GM08714 (cell line): ENCODE results near the gene PLCH1.

Experiments used
- H3K4me3 ChIP-seq: fragments of 200-500 bp; sonication (Bioruptor generic); 2 replicates; pipeline ENCODE4 v1.5.1; 2014; ENCODE audit warnings: mild to moderate bottlenecking, low read length, inconsistent platforms
- ZNF274 ChIP-seq: IDR thresholded peaks from 2 replicates; pipeline ENCODE4 v1.6.1; 2012; ENCODE audit warnings: mild to moderate bottlenecking, low read depth, low read length

The PLCH1 gene

GRCh38 chr3:155369735-155370134 is 375.1 kb downstream of the PLCH1 start:
- TF ChIP-seq ZNF274 = no peak
- H3K4me3 ChIP-seq = no peak overlapping the region

- TF ChIP-seq ZNF274 = no peak
- H3K4me3 ChIP-seq = no peak overlapping the region
These were observed 375.6 kb downstream of the PLCH1 start for GRCh38 chr3:155369244-155369643.

- TF ChIP-seq ZNF274 = no peak
- no peak overlapping the region for H3K4me3 ChIP-seq
These were observed 376.1 kb downstream of the PLCH1 start for GRCh38 chr3:155368786-155369185.

DNA sequence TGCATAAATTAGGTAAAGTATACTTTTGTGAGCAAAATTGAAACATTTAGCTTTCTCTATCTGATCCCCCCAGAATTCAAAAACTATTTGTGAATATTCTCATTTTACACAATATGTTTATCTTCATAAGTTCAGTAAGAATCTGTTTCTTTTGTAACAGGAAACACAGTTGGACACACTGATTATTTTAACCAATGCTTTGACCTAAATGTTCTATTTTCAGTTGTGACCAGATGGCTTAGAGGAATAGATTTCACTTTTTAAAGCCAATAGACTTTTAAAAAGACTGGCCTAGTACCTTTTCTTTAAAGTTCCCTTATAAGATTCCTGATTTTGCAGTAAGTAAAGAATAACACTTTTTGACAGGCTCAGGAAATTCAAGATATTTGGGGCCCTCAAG is 377.4 kb downstream of the PLCH1 start:
- no peak for TF ChIP-seq ZNF274
- H3K4me3 ChIP-seq = no peak overlapping the region

- no peak for TF ChIP-seq ZNF274
These were observed 379.6 kb downstream of the PLCH1 start for GRCh38 chr3:155365178-155365783.

DNA sequence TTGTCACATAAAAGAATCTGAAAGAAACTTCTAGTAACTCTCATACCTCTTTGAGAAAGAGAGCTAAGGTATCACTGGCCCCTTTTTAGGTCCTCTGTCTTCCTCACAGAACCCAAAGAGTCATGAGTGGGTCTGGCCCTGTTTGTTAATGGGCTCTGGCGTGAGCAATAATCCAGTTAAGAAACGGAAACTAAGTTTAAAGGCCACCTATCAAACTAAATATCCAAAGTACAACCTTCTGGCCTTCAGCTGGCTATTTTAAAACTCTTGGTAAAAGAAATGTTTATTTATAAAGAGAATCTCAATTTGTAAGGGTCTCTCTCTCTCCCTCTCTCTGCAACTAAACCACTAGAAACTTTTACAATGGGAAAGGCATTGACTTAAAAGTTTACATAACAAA is 380.4 kb downstream of the PLCH1 start:
- H3K4me3 ChIP-seq = no peak overlapping the region
- TF ChIP-seq ZNF274 = no peak

More at GRCh38 chr3:155365178-155365783, 379.6 kb downstream of the PLCH1 start:
- no peak overlapping the region for H3K4me3 ChIP-seq

DNA sequence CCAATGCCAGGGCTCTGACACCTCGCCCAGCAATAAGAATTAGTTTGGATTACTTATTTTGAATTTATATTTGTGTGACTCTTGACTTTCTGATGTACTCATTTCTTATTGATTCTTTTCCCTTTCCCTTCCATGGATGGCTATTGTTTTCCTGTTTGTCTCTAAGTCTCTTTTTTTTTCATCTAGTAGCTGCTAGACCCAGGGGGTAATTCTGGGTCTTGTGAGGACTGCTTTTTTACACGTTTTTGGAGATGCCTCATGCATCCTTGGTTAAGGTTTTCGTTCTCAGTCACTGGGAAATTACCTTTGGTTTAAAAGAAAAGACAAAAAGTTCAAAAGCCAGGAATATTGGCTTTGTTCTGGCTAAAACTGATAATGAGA is 381.2 kb downstream of the PLCH1 start:
- no peak overlapping the region for H3K4me3 ChIP-seq

DNA sequence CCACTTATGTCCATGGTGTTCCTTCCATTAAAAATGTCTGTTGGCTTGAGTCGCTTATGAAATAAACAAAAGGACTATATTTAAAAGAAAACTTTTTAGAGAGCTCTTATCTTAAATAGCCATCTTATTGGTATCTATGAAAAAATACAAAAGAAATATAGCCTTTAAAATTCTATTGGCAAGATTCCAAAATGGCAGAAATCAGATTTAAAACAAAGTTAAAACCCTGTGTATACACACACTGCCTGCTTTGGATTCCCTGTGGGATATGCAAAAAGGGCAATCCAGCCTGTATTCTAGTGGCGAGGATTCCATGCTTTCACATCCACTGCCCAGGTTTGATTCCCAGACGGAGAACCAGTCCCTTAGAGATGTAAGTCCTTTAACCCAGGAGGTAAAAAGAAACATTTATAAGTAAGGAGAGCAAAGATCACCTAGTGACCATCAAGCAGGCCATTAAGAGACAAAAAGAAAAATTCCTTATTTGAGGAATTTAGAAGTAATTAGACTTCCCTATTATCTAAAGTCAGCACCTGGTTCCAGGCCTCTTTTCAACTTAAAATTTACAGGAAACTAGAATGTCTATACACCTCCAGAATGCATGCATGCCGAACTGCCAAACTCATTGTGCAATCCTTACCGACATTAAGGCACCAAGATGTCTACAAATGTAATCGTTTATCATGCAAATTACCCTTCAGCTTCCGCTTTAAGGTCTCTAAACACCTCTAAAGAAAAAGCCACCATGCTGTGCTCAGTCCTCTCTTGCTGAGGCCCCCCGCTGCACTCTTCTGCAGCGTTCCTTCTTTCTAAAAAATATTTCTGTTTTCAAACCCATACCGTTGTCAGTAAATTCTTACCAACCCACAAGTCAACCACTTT is 381.8 kb downstream of the PLCH1 start:
- no peak for TF ChIP-seq ZNF274
- no peak overlapping the region for H3K4me3 ChIP-seq

More for the DNA sequence above, 381.2 kb downstream of the PLCH1 start:
- TF ChIP-seq ZNF274 = no peak

DNA sequence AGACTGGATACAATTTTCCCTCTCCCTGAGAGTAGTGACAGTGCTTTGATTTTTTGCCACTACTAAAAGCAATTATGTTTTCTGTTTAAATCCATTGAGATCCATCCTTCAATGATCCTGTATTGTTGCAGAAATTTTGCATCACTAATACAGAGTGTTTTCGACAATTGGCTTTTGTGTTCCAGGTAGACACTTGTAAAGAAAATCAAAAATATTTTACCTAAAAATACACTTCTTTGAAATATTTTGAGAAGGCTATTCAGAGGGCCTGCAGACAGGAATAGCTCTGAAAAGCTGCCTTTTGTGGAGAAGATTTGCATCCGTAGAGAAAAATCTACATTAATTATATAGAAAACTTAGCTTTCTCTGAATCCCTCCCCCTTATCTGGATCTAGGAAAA is 384.6 kb downstream of the PLCH1 start:
- TF ChIP-seq ZNF274 = no peak
- H3K4me3 ChIP-seq = no peak overlapping the region

DNA sequence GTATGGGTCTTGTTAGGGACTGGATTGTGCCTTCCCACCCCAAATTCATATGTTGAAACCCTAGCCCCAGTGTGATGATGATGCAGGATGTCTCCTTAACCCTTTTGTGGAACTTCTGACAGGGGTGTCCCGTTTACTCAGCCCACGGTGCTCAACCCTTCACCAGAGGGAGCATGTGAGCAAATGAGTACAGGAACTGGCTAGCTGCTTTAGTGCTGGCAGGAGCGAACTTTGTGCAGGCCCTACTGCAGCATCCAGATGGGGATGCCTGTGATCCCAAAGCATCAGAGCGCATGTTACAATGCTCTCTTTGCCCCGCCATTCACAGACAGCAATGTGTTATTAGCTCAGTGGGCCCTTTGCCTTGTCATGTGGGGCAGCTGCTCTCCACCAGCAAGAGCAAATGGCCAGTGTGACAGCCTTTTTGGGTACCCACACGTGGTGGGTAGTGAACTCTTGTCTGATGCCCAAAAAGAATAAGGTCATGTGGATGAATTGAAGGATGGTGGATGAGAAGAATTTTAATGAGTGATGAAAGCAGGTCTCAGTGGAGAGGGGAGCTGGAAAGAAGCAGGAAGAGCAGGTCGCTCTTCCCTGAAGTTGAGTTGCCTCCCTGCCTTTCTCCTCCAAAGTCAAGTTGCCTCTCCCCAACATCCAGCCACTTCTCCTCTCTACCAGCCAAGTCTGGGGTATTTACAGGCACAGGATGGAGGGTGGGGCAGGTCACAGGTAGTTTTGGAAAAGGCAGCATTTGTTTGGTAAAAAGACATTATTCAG is 388.1 kb downstream of the PLCH1 start:
- H3K4me3 ChIP-seq = no peak overlapping the region
- no peak for TF ChIP-seq ZNF274

DNA sequence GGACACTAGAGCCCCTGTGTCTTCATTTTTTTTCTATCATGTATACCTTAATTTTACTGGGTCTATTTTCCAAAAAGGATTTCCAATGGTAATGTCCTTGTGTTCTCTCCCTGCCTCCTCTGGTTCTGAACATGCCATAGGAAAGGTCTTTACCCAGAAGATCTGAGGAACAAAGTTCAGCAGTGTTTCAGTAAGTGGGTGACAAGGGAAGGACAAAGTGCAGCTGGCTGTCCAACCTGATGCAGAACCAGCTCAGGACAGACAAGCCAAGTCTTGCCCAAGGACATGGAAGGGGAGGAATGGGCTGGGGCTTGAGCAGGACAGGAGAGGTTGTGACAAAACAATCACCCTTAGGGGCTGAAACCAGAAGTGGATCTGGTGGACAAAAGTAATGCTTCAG is 390.2 kb downstream of the PLCH1 start:
- no peak overlapping the region for H3K4me3 ChIP-seq
- TF ChIP-seq ZNF274 = no peak

DNA sequence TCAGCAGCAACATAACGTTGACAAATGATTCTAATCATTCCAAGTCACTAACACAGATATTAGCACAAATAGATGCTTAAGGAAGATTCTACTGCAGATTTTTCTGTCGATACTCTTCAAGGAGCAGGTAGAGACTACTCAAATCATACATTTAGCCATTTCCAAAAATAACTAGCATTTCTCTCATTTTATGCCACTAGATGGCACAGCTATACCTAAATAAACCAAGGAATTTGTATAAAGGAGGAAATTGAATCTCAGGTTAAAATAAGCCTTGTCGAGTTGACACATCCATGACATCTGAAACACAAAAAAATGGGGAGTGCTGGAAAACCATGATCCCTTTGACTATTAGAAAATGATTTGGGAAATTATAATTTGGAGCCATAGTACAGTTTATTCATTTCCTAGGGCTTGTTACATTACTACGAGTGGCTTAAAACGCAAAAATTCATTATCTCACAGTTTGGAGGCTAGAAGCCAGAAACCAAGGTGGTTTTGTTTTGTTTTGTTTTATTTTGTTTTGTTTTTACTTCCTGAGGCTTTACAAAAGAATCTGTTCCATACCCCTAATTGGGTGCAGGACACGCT is 391.9 kb downstream of the PLCH1 start:
- H3K4me3 ChIP-seq = no peak overlapping the region
- TF ChIP-seq ZNF274 = no peak

DNA sequence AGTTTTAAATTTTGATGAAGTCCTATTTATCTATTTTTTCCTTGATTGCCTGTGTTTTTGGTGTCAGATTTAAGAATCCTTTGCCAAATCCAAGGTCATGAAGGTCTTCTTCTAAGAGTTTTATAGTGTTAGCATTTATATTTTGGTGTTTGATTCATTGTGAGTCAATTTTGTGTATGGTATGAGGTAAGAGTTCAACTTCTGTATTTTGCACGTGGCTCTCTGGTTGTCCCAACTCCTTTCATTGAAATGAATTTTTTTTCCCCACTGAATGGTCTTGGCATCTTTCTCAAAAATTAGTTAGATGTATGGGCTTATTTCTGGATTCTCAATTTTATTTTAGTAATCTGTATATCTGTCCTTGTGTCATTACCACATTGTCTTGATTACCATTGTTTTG is 394.3 kb downstream of the PLCH1 start:
- H3K4me3 ChIP-seq = no peak overlapping the region
- TF ChIP-seq ZNF274 = no peak

DNA sequence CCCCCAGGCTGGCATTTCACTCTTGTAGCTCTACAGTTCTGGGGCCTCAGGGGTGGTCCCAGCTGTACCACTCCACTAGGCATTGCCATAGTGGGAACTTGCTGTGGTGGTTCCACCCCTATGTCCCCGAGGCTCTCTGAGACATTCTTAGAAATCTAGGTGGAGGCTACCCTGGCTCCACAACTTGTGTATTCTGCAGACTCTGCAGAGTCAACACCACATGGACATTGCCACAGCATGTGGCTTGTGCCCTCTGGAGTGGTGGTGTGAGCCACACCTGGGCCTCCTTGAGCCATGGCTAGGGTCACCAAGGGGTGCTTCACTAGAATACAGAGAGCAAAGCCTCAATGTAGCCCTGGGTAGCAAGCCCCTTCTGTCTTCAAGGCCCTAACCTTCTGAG is 397.0 kb downstream of the PLCH1 start:
- TF ChIP-seq ZNF274 = no peak
- H3K4me3 ChIP-seq = no peak overlapping the region
